Stomach (tissue), 4 donors: ENCODE measurements around the gene STRN3.

Experiments
- EP300 ChIP-seq: sonication (generic); formaldehyde crosslinking; IDR thresholded peaks from one replicate; pipeline ENCODE4 v1.6.1; 2017; ENCODE audit warnings: antibody characterized with exemption
- POLR2A ChIP-seq, 4 donors: fragments of 450-650 bp; IDR thresholded peaks; one replicate each; pipeline ENCODE4 v1.6.1; 2016; ENCODE audit warnings: antibody characterized with exemption in 4 of 4, control low read depth in 2 of 4, mild to moderate bottlenecking in 1 of 4, moderate library complexity in 1 of 4
- TF ChIP-seq, protein P1 (sequence below), 7 experiments: fragments of 450-650 bp in 4 of 7; fragments of 200-600 bp in 3 of 7; sonication (generic) in 3 of 7; IDR thresholded peaks; one replicate each; pipeline ENCODE4 v1.5.1; 2016 to 2019; ENCODE audit warnings: antibody characterized with exemption in 7 of 7, control low read depth in 2 of 7, mild to moderate bottlenecking in 1 of 7

DNA sequence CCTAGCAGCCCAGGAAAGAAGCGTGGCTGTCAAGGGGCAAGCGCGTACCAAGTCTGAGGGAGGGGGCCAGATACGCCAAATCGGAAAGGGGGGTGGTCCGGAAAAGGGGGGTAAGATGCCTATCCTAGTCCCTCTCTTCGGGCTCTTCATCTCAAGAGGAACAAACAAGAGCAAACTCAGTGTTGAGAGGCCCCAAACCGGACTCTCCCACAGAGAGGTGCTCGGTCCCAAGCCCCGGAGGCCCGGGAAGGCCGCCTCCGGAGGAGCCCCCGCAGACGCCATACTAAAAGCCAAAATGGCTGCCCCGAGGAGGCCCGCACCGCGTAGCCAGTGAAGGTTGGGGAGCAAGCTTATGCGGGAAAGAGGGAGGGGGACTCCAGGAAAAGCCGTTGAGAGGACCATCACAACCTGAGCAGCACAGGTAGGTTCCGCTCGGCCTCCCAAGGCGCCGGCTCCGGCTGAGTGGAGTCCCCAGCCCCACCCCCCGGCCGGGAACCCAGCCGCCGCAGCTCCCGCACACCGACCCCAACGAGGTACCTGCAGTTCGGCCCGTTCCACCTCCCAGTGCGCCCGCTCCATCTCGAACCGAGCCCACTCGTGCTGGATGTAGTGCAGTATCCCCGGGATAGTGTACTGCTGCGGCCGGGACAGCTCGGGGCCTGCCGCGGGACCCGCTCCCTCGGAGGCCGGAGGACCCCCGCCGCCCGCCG, 657 bp downstream of the STRN3 start, which contains the start of gene AP4S1:
- TF ChIP-seq POLR2A (IDR thresholded peaks at IDR 0.05) (no peak), EP300 (no peak)
- TF ChIP-seq, protein P1, sequence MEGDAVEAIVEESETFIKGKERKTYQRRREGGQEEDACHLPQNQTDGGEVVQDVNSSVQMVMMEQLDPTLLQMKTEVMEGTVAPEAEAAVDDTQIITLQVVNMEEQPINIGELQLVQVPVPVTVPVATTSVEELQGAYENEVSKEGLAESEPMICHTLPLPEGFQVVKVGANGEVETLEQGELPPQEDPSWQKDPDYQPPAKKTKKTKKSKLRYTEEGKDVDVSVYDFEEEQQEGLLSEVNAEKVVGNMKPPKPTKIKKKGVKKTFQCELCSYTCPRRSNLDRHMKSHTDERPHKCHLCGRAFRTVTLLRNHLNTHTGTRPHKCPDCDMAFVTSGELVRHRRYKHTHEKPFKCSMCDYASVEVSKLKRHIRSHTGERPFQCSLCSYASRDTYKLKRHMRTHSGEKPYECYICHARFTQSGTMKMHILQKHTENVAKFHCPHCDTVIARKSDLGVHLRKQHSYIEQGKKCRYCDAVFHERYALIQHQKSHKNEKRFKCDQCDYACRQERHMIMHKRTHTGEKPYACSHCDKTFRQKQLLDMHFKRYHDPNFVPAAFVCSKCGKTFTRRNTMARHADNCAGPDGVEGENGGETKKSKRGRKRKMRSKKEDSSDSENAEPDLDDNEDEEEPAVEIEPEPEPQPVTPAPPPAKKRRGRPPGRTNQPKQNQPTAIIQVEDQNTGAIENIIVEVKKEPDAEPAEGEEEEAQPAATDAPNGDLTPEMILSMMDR (IDR thresholded peaks at IDR 0.05), result no peak
